GM21737 (cell line): ENCODE measurements around the gene NUP98.
A peak's percentile ranks its signal among the peaks of the same experiment; 100 is the strongest.

ENCODE experiments used
- ATAC-seq: cut with Tn5 transposase; IDR thresholded peaks from one replicate; pipeline ENCODE4 v1.9.1; 2021; ENCODE audit warnings: mild to moderate bottlenecking, moderate library complexity; ENCODE audit not compliant: unreplicated experiment

Gene NUP98

DNA sequence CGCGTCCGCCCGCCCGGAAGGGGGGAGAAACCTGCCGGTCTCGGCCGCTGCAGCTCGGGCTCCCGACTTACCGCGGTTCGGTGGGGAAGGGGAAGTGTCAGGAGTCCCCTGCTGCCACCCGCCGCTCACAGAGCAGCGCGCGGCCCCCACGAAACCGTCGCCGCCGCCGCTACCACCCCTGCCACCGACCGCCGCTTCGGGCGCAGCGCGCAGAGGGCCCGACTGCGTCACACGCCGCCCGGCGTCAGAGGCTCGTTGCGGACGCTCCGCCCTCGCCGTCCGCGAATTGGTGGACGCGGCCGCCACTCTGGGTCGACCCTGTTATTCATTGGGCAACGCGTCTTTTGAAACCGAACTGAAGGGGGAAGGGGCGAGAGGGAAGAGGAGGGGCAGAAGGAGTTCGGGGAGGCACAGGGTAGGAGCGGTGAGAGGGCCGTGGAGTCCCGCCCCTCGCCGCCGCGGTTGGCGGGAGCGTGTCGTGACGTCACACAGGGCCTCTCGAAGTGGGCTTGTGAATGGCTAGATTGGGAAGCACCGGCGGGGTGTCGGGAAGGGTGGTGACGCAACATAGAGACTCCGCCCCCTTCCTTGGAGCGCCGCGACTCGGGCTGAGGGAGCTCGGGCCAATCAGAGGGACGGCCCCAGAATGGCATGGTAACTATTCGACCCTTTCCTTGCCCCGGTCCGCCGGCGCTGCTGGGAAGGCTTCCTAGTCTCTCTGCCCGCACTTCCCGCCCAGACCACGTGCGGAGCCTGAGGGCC lies at the start of gene NUP98:
TSS of gene NUP98 (minus strand) at position 226 of the 762 bp plus-strand sequence. CDS start 15,437 bp downstream, outside the sequence.
- peak; percentile 92 for ATAC-seq

DNA sequence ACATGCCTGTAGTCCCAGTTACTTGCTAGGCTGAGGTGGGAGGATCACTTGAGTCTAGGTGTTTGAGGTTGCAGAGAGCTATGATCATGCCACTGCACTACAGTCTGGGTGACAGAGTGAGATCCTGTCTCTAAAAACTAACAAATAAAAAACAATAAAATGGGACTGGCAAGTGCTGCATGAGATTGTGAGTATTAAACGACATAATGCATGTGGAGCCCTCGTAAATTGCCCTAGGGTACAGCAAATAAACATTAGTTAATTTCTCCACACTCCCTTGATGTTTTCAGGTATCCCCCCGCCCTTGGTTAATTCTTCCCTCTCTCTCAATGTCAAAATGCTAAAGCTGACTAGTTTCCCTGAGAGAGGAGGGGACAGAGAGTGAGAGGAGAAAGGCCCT lies 48.3 kb upstream of the NUP98 start:
- no peak for ATAC-seq

- no peak for ATAC-seq
Observed at GRCh38 chr11:3845246-3845645, 47.9 kb upstream of the NUP98 start.

GRCh38 chr11:3843326-3843725 lies 46.0 kb upstream of the NUP98 start:
- no peak for ATAC-seq

DNA sequence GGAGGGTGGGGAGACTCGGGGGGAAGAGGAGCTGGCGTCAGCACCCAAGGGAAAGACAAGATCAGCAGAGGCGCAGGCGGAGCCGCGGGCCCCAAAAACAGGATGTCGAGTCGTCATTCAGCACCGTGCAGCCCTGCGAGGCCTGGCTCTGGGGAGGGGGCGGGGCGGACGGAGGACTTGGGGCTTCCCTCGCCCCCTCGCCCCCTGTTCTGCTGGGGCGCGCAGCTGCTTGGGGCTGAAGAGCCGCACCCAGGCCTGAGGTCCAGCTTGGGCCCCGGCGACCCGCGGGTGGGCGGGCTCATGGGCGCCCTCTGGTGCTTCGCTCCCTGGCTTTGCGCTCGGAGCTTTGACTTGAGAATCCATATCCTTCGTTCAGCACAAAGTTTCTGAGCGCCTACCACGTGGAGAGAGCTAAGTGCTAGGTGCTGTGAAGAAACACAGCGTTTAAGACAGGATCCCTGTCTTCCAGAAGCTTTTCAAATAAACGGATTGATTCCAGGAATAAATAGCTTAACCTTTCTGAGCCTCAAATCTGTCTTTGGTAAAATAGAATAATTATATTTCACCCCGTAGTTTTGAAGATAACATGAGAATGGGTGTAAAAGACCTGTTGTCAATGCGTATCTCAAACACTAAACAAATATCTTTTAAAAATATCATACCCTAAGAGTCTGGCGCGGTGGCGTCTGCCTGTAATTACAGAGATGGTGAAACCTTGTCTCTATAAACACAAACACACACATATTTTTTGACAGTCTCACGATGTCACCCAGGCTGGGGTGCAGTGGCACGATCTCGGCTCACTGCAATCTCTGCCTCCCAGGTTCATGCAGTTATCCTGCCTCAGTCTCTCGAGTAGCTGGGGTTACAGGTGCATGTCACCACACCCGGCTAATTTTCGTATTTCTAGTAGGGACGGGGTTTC lies 44.3 kb upstream of the NUP98 start:
- ATAC-seq, result peak; percentile 47

DNA sequence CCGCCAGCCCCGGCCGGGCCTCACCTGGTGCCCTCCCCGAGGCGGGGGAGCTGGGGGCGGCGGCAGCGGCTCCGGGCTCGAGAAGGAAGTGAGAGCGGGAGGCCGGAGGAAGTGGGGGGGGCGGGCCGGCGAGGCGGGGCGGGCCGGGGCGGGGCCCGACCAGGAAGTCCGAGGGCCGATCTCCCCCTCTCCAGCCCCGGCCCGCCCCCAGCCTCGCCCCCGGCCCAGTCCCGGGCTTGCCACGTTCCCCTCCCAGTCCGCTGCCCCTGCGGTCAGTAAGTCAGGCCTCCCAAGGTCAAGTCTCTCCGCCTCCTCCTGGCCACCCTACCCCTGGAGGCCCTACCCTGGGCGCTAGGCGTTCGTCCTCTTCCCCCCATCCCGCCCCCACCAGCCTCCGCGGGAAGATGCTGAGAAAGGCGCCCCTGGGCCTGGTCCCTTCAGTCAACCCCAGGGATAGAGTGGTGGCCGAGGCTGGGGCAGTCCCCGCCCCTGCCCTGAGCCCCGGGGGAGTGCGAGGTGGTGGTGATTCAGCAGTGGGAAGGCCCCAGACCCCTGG lies 43.6 kb upstream of the NUP98 start, which contains the start of gene RHOG:
TSS of gene RHOG (minus strand) at position 90 of the 556 bp plus-strand sequence. CDS start 12,821 bp downstream, outside the sequence.
- peak; percentile 43 for ATAC-seq

DNA sequence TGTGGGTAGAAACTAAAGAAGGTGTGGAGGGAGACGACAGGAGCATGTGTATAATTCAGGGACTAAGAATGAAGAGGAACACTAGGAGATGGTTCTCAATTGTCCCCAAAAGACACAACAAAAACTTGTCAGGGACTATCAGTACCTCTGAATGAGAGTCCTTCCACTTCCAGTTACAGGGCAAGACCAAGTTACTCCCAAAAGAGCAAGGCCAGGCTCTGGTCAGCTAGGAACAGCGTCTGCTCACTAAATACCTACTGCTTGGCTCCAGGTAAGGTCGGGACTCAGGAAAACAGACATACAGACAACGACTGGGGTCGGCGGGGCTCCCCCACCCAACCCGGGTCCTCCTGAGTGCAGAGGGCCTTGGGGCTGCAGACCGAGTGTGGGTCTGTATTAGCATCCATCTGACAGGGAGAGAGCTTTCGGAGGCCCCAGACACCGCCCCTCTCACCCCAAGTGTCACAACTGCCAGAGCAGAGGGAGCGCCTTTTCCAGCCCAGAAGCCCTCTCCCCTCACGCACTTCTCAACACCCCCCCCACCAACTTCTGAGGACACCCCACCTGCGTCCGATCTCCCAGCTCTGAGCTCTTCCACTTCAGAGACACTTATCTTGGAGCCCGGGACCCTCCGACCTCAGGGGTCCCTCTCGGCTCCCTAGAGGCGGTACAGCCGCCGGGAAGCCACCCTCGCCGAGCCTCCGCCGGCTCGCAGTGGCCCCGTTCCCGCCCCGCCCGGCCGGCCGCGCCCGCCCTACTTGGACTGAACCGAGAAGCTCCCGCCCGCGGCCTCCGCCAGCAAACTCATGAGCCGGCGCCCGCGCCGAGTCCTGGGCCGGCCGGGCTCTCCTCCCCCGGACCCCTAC lies 42.9 kb upstream of the NUP98 start:
- ATAC-seq, result no peak

GRCh38 chr11:3838504-3838903 lies 41.1 kb upstream of the NUP98 start:
- no peak for ATAC-seq

DNA sequence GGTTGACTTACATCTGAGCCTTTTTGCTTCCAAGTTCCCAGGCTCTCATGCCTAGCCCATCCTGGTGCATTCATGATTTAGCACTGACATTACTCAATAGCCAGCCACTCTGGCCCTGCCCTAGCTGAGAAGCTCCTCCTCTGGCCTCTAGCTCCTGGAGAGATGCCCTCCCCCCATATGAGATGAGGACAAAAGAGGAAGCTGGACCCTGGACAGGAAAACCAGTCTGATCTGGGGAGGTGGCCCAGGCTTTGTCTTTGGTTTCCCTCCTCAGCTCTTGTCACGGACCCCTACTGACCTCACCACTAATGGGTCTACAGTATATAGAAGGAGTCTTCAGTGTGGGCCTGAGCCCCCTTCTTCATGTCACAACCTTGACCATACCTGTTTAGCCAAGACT lies 40.4 kb upstream of the NUP98 start:
- ATAC-seq, result no peak

DNA sequence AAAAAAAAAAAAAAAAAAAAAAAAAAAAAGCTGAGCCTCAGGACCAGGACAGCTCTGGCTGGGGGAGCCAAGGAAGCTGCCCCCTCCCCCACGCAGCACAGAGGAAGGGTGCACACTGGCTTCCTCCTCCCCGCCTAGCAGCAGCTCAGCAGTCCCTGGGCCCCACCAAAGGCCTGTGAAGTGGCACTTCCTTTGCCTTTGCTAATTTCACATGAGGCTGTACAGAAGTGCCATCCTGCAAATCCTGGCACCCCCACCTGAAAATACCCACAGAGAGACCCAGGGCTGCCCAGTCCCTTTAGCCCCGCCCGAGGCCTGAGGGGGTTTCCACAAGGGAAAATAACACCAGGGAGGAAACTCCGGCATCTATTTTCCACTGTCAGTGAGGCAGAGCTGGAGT lies 39.5 kb upstream of the NUP98 start:
- no peak for ATAC-seq

DNA sequence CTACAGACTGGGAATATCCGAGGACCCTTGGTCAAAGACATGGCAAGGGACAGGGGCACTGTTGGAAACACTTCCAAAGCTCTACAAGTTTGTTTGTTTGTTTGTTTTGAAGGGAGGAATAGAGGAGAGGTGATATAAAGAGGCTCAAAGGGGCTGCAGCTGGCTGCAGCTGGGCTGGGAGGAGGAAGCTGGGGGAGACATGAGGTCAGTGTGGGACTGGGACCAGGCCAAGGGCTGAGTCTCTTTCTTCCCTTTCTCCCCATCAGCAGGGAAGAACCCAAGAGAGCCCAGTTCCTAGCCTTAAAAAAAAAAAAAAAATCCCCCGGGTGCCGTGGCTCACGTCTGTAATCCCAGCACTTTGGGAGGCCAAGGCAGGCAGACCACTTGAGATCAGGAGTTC lies 38.4 kb upstream of the NUP98 start:
- no peak for ATAC-seq

DNA sequence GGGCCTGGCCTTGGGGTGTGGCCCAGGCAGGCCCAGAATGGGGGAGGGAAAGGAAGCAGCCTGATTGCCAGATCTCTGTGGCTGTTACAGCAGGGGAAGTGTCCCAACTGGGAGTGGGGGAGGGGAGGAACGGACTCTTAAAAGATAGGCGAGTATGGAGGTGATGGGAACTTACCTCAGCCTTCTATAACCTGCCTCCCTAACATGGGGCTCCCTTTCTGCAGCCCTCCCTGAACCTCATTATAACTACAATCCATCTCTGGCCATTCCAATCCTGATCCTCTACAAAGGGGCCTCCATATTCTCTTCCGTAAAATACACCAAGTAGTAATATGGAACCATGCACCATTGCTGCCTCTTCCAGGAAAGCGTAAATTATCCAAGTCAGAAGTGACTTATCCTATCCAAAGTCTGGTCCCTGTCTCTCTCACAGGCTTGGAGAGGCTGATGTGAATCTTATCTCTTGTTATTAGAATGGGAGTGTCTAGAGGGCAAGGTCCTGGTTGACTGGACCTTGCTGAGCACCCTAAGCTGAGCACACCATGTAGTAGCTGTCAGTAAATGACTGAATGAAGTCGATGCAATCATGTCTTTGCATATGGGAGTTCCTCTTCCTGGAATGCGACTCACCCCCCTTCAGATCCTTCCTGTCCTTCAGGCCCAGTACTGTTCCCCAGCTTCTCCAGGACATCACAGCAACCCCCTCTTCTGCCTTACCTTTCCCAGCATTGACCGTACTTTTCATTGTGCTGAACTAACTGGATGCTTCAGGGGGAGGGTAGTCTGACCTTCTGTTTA lies 37.5 kb upstream of the NUP98 start:
- no peak for ATAC-seq

- no peak for ATAC-seq
Observed at GRCh38 chr11:3834349-3834663, 37.0 kb upstream of the NUP98 start.

DNA sequence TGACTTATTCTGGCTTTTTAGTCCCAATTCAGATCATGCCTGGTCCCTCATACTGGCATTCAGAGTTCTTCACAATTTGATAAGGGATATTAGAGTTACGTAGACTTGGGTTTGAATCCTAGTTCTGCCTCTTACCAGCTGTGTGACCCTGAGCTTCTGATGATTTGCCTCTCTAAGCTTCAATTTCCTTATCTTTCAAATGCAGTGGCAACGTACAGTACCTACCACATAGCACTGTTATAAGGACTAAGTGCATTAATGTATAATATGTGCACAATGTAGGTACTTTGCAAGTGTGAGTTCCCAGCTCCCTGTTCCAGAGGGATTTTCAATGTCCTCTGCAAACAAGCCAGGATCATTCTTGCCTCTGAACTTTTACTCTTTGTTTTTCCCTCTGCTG lies 36.1 kb upstream of the NUP98 start:
- no peak for ATAC-seq

DNA sequence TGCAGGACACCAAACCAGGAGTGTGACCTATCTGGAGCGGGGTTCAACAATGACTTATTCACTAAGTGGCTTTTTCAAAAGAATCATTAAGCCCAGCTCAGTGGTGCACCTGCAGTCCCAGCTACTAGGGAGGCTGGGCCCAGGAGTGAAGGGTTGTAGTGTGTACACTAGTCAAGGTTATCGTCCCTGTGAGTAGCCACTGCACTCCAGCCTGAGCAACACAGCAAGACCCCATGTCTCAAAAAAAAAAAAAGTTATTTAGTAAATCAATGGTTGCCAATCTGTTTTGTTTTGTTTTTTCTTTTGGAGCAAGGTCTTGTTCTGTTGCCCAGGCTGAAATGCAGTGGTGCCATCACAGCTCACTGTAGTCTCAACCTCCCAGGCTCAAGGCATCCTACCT lies 35.5 kb upstream of the NUP98 start:
- no peak for ATAC-seq

- no peak for ATAC-seq
Observed at GRCh38 chr11:3831378-3832239, 34.3 kb upstream of the NUP98 start.

GRCh38 chr11:3830730-3831129 lies 33.4 kb upstream of the NUP98 start:
- no peak for ATAC-seq

GRCh38 chr11:3830088-3830487 lies 32.7 kb upstream of the NUP98 start:
- ATAC-seq, result no peak
